Renal cortex interstitium (tissue), 11 donors: Measurements from ENCODE around the gene SDK1. TPM values are rescaled to one million over a fixed set of nuclear protein-coding genes. Genes with fewer than 3 reads are reported as not detected.

Experiments
- DNase-seq, 11 donors: peaks; one replicate each; pipeline ENCODE4 v3.0.0-alpha.2; 2013; ENCODE audit warnings: low read depth in 9 of 11, low spot score in 4 of 11; ENCODE audit errors: extremely low read depth in 1 of 11
- polyA plus RNA-seq, 3 donors: library from polyadenylated mRNA; unstranded; fragments of 120-200 nt; gene quantifications; one replicate each; pipeline ENCODE4 v1.2.1, GENCODE V29; 2013; ENCODE audit not compliant: insufficient read length in 3 of 3

SDK1 gene
- polyA plus RNA-seq, 3 donors = 5.9 to 9.1 (median 7.6) TPM

DNA sequence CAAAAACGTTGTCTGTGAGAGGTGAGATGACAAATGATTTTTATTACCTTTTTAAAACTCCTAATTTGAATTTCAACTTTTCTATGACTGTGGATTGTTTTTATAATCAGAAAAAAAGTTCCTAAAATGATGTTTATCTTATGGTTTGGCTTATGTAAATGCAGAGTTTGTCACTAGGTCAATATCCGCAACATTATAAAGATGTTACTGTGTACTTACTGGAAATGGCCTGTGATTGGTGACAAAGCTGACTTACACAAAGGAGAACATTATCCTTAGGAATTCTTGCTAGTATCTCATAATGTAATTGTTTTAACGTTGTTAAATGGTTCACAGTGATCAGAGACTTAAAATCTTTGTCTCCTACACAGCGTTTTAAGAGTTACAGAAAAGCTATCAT lies 79.0 kb downstream of the SDK1 start:
- no peak for DNase-seq

DNA sequence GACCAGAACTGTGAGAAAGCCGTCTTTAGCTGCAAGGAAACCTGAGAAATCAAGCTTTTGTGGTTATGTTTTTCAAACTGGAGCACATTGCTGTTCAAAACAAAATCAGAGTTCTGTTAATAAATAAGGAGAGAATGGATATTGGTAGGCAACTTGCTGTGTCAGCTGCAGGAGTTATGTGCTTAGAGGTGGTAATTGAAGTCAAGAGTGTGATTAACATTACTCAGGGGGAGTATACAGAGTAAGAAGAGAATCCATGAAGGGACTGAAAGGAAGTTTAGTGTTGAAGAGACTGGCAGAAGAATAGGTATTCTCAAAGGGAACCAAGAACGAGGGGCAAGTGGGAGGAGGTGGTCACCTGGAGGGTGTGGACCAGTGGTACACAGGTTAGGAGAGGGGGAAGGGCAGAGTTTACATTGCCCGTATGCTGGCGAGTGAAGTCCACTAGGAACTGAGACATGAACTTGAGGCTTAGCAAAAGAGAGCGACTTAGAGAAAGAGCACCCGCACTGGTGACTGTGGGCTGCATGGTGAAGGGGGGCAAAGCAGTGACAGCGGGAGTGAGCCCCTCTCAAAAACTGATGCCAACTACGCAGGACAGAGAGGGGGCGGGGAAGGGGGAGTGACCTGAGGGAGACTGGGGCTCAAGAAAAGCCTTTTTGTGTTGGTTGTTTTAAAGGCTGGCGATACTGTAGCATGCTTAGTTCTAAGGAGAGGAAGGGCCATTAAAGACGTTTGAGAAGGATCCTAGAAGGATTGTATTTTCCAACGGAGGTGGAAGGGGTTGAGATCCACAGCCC lies 80.0 kb downstream of the SDK1 start:
- DNase-seq = no peak

DNA sequence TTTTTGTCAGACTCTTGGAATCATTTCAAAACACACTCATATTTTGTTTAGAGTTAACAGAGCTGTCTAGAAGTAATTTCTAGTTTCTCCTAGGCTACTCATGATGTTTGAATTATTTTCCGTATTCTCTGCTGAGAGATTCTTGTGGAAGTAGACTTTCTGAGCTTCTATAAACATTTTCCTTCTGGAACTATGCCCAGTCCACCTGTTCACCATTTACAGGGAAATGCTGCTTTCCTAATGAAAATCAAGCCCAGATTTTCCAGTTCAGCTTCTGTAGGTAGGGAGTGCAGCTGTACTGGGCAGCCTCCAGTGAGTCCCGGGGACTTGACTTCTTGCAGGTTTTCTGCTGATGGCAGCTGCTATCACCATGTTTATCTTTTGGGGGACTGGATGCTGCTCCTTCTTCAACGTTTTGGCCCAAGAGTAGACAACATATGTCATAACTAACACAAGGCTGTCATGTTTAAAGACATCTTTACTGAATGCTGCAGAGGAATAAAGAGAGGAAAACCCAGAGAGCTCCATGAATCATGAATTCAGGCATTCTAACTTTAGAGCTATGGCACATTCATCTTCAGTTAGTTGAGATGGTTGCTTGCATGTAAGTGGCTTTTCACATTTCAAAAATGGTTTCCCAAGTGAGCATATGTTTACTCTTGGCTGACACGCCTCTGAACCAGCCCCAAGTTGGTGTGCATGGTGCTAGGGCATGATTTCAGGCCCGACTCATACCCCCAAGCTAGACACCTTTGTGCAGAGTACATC lies 85.6 kb downstream of the SDK1 start:
- DNase-seq = no peak

DNA sequence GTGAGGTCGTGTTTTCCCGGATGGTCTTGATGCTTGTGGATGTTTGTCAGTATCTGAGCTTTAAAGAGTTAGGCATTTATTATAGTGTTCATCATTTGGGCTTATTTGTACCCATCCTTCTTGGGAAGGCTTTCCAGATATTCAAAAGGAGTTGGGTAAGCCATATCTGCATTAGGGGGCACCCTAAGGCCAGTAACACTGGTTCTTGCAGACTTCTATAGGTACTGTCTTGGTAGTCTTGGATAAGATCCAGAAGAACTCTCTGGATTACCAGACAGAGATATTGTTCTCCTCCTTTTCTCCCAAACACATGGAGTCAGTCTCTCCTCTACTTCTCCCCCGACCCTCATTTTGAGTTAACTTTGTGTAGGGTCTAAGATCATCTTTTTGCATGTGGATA lies 92.8 kb downstream of the SDK1 start:
- no peak for DNase-seq

DNA sequence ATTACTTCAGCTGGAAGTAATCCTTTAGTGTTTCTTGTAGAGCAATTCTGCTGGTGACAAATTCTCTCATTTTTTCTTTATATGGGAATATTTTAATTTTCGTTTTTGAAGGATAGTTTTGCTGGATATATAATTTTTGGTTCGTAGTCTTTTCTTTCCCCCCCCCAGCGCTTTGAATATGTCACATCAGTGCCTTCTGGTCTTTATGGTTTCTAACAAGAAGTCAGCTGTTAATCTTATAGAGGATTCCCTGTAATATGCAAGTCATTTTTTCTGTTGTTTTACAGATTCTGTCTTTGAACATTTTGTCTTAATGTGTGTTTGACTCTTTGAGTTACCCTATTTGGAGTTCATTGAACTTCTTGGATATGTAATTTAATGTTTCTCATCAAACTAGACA lies 96.3 kb downstream of the SDK1 start:
- no peak for DNase-seq

DNA sequence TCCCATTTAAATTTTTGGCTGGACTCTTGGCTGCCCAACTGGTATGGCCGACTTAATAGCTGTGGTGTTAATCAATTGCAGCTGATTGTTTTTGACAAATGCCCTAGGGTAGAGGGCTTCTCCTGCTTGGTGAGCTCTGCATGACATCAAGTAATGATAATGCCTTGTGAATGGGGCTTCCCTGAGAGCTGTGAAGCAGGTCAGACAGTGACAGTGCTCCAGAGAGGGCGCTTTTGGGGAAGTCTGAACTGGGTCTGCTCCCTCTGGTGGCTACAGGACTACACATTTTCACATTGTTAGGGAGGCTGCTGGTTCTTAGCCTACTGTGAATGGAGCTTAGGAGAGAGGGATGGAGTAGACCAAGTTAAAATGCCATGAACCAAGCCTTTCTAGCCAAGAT lies 98.8 kb downstream of the SDK1 start:
- DNase-seq = no peak

DNA sequence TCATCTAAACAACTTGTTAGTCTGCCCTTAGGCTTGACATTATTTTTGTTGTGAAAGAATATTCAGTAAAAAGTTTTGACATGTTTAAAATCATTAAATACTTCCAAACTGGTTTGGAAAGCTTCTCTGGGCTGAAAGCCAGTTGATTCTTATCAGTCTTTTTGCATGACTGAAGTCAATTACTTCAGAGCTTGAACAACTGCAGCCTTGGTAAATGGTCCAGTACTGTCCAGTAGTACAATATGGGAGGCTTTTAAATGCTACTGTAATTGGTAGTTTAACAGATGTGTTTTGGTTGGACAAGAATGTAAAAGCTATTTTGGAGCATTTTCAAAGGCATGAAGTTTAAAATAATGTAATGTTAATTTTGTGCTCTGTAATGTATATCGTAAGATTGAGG lies 103.4 kb downstream of the SDK1 start:
- DNase-seq = peak; percentile 23 to 82 (median 52)

DNA sequence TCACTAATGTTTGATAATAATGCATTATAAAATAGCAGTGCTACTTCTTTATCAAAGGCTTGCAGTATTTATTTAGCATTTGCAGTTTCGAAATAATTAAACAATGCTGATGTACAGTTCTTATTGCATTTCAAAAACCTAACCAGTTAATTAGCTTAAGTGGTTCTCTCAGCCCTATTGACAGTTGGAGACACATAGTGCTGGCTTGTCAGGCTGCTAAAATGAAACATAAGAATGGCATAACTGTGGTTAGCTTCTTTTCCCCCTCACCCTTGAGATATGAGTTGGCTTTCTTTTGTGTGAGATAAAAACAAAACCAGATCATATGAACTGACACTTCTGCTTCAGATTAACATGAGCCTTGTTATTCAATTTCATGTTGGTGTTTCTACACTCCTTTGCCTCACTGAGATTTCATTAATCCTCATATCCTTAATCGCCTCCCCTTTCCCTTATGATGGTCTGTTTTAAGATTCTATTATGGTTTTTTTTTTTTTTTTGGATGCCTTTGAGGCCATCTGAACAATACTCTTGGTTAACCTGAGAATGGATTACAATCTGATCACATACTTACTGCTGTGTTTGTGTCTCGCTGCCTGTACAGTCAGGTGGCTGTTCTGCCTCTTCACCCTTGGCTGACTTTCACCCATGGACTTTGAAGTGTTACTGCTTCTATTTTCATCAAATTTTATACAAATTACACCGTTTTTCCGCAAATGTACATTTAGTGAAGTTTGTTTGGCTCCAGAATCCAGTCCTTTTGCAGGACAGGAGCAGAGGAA lies 108.0 kb downstream of the SDK1 start:
- DNase-seq = no peak

DNA sequence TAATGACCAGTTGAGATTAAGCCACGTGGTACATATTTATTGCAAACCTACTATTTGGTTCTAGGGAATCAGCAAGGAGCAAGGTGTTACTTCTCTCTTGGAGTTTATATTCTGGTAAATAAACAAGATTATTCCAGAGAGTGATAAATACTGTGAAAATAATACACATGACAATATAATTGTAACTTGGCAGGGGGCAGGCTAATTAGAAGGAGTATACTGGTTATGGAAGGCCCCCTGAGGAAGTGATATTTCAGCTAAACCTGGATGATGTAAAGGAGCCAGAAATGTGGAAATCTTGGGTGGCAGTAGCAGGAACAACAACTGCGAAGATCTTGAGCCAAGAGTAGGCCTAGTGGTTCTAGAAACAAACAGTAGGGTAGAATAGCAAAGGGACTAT lies 111.8 kb downstream of the SDK1 start:
- no peak for DNase-seq

DNA sequence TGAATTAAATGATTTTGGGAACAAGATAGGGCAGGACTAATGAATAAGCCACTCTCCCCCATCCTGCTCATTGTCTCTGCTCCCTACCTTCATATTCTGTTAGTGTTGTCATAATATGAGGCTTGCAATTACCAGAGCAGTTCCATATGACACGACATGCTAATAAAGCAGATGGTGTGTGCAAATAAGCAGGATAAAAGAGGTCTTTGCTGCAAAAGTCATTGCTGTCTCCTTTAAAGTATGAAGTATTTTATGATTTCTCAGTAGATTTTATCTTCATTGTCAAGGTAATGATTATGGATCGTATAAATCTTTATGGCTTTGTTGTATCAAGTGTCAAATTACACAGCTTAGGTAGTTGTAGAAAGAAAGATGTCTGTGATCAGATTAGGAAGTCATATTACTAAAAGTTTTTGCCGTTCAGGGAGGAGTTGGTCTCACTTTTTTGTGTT lies 114.8 kb downstream of the SDK1 start:
- no peak for DNase-seq

DNA sequence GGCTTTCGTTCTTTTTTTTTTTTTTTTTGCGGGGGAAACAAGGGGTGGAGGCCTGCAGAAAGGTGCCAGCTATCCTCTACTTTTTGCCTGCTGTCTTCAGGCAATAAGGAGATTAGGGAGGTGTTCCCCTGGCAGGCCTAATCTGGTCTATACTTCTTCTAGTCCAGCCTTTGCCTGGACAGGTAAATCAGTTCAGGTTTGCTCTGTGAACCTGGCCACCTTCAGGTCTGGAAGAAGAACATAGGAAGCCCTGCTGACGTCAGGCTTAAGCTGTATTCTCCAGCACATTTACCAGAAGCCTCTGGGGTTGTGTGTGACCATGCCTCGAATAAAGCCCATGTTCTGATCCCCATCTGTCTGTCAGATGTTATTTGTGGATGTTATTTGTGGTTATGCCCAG lies 115.4 kb downstream of the SDK1 start:
- DNase-seq = no peak

DNA sequence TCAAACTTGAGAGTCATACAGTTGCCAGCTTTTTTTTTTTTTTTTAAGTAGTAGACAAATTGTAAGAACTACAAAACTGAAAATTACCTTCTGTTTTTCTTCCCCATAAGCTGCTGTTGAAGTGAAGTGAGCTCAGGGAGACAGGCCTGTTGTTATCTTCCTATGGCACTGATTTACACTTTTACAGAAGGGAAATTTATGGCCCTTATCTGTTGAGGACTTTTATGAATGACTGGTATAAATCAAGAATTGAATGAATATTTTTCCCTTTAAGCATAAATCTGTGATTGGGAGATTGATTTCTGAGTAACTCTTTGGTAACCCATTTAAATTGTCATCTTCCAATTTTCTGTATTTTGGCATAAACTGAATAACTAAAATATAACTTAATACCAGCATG lies 124.0 kb downstream of the SDK1 start:
- no peak for DNase-seq

DNA sequence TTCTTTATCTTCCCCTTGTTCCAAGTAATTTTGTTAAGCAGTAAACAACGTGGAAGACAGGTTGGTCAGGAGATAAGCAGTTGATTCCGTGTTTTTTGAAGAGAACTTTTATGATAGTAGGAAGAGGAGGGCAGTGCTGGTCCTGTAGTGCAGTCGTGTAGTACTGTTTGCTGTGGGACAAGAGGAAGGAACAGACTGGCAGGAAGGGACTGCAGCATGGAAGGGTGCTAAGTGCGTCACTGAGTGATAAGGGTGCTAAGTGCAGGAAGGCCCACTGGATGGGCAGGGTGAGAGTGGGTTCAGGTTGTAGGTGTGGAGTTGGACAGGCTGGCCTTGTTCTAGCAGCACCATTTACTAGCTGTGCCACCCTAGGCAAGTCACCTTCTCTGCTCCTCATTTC lies 125.0 kb downstream of the SDK1 start:
- DNase-seq = no peak

DNA sequence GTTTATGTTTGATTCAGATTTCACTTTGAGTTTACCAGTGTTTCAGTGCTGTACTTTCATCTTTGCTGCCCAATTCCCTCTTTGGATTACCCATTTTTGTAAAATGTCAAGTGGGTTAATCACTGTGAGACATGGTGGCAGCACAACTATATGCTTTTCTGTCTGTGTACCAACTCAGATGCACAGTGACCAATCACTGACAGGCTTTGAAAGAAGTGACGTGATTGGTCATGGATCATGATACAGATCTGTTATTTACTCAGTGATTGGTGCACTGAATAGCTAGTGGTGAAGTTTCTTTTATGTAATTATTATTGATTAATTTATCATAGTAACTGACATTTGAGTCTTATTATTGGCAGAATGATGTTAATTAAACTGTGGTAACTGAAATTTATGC lies 126.9 kb downstream of the SDK1 start:
- DNase-seq = no peak

DNA sequence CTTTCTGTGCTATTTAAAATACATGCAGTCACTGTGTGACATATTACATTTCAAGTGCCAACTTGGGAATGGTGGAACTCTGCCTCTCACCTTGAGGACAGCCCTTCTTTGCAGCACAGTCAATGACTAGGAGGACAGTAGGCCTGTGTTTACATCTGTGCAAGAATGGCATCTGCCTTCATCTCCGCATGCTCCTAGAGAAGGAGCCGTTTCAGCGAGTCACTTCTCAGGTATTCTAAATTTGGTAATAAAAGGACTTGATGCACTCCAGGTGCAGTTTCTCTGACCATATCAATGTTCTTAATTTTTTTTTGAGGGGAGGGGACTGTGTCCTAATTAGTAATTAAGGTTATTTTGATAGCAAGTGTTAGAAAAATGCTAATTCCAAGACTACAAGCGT lies 128.9 kb downstream of the SDK1 start:
- DNase-seq = no peak

DNA sequence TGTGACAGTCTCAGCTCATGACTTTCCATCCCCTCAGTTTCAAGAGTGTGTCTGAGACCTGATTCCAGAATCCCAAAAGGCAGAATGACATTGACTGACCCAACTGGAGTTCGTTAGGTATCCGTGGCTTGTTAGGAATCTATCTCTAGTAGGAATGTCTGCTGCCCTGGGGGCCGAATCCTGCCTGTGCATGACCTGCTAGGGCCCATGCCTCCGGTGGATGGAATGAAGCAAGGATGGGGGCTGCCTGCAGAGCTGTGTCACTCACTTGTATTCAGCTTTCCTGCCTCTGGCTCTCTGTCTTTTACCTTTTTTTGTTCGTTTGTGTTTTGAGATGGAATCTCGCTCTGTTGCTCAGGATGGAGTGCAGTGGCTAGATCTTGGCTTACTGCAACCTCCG lies 129.5 kb downstream of the SDK1 start:
- no peak for DNase-seq

DNA sequence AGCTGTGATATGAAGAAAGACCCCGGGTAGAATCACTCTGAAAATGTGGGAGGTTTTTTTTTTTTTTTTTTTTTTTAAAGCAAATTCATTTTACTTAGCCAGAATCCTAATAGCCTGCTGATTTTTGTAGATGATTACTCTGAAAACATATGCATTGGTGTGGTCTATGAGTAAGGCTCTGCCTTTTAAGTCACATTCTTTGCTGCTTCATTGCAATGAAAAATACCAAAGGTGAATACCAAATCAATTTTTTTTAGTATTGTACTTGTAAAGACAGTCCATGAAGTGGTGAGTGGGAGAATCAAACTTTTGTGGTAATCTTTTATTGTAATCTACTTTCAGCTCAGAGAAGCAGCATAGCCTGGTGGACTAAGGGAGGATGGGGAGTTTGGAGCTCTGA lies 130.3 kb downstream of the SDK1 start:
- DNase-seq = no peak

DNA sequence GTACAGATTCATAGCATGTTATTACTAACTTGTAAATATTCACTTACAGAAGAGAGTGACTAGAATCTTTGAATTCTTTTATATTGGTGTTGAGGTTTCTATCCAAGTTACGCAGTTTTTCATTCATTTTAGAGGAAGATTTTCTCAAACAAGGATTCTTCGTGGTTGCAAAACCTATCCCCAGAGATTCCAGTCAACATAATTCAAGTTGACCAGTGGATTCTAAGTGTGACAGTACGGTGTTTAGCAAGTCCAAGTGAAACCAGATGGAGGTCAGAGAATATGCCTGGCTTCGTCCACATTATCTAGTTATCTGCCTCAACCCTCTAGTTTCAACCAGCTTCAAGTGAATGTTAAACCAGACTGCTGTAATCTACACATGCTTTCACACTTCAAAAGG lies 131.9 kb downstream of the SDK1 start:
- no peak for DNase-seq

DNA sequence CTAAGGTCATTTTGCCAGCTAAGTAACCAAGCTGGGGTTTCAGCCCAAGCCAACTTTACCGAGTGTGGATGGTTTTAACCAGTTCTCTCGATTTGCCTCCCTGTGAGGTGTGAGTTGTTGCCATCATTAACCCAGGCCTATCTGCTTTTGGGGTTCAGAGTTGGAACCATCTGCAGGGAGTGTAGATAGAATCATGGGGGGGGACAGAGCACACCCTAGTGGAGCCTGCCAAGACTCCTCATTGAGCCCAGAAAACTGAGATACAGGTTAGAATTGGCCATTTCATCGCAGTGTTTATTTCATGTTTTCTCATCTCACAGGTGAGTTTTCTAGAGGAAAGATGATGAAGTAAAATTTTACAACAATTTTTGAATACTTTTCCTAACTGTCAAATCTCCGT lies 133.6 kb downstream of the SDK1 start:
- no peak for DNase-seq

DNA sequence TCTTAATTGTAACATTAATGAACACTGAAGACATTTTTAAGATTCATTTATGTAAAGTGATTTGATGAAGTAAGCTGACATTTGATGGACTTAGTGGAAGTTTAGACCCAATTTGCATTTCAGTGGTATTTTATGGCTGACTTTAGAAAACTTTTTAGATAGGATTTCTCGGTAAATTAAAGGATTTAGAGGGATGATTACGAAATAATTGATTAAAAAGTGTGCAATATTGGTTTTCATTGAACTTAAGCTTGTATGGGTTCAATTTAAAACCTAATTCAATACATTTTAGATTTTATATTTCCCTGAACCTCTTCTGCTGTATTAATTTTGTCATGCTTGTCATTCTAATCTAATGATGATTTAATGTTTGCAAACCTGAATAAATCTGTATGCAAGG lies 135.1 kb downstream of the SDK1 start:
- DNase-seq = no peak
